Progenitor cell of endocrine pancreas (in vitro differentiated cells): ENCODE data around the gene BMS1. TPM values are rescaled to one million over a fixed set of nuclear protein-coding genes. Genes with fewer than 3 reads are reported as not detected.
A peak's percentile ranks its signal among the peaks of the same experiment; 100 is the strongest.
"Not testable (repeated sequence)": the region's sequence is repeated elsewhere in the genome, so short reads cannot be mapped to it uniquely, and the experiment has no call there.

ENCODE experiments used
- DNase-seq: peaks from one replicate; pipeline ENCODE4 v3.0.0; 2021; ENCODE audit warnings: low spot score; ENCODE audit not compliant: unreplicated experiment
- H3K27ac Mint-ChIP-seq: 2 replicates; pipeline ENCODE4 v1.8.0; 2021; ENCODE audit warnings: mild to moderate bottlenecking, moderate library complexity, mixed read lengths
- H3K27me3 Mint-ChIP-seq: 2 replicates; pipeline ENCODE4 v1.8.0; 2021; ENCODE audit warnings: mixed read lengths
- H3K36me3 Mint-ChIP-seq: 2 replicates; pipeline ENCODE4 v1.8.0; 2022; ENCODE audit warnings: mixed read lengths; ENCODE audit not compliant: insufficient read depth
- H3K4me1 Mint-ChIP-seq: 2 replicates; pipeline ENCODE4 v1.8.0; 2021; ENCODE audit warnings: low read depth, mixed read lengths
- H3K4me3 Mint-ChIP-seq: 2 replicates; pipeline ENCODE4 v1.8.0; 2021; ENCODE audit warnings: low read depth, mild to moderate bottlenecking, moderate library complexity, mixed read lengths
- H3K9me3 Mint-ChIP-seq: 2 replicates; pipeline ENCODE4 v1.8.0; 2021; ENCODE audit warnings: low read depth, mixed read lengths
- total RNA-seq: library from RNA; stranded (reverse); gene quantifications from 2 replicates; pipeline ENCODE4 v1.2.1, GENCODE V29; 2021
- TF ChIP-seq, protein P1 (sequence below): fragments of 200-600 bp; sonication (generic); IDR thresholded peaks from one replicate; pipeline ENCODE4 v1.5.0; 2021; ENCODE audit warnings: antibody characterized with exemption, mild to moderate bottlenecking; ENCODE audit not compliant: unreplicated experiment

BMS1 gene
- total RNA-seq, 1 donor from 2014 or later = 22.4 TPM

DNA sequence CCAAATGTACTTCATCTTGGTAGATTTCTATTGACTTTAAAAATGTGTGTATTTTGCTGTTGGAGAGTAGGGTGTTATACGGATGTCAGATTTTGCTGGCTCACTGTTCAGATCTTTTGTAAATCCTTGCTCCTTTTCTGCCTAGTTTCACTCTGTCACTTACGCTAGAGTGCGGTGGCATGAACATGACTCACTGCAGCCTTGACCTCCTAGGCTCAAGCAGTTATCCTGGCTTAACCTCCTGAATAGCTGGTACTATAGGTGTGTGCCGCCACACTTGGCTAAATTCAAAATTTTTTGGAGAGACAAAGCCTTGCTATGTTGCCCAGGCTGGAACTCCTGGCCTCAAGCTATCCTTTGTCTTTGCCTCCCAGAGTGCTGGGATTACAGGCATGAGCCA, 29.4 kb downstream of the BMS1 start:
- Mint-ChIP-seq H3K4me1 (no peaks in the 10 kb centered on the region), H3K27me3 (no peaks in the 10 kb centered on the region), H3K36me3 (peaks cover 46% of the 10 kb centered on the region), H3K4me3 (no peak overlapping the region), H3K27ac (no peak overlapping the region), H3K9me3 (peaks cover 10% of the 10 kb centered on the region)
- TF ChIP-seq, protein P1, sequence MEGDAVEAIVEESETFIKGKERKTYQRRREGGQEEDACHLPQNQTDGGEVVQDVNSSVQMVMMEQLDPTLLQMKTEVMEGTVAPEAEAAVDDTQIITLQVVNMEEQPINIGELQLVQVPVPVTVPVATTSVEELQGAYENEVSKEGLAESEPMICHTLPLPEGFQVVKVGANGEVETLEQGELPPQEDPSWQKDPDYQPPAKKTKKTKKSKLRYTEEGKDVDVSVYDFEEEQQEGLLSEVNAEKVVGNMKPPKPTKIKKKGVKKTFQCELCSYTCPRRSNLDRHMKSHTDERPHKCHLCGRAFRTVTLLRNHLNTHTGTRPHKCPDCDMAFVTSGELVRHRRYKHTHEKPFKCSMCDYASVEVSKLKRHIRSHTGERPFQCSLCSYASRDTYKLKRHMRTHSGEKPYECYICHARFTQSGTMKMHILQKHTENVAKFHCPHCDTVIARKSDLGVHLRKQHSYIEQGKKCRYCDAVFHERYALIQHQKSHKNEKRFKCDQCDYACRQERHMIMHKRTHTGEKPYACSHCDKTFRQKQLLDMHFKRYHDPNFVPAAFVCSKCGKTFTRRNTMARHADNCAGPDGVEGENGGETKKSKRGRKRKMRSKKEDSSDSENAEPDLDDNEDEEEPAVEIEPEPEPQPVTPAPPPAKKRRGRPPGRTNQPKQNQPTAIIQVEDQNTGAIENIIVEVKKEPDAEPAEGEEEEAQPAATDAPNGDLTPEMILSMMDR = no peak
- no peak for DNase-seq

DNA sequence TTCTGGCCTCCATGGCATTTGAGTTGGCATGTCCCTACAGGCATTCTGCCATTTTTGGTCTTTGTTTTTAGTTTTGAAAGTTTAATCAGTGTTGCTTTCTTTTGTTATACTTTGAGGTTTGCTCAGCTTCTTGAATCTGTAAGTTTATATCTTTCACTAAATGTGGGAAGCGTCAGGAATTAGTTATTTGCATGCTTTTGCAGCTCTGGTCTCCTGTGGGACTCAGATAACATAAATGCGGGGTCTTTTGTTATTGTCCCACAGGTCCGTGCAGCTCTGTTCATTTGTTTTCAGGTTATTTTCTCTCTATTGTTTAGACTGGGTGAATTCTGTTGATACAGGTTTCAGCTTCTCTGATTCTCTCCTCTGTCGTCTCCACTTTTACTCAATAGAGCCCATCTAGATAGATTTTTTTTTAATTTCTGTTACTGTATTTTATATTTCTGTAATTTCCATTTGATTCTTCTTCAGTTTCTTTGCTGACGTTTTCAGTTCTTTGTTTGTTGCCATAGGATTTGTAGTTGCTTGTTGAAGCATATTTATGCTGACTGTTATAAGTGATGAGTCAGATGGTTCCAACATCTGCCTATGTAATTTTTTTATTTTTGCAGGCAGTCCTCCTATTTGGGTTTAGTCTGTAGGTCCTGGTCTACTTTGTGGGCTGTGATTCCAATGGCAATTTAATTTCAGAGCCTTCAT, 31.5 kb downstream of the BMS1 start:
- peaks cover 53% of the 10 kb centered on the region for H3K36me3 Mint-ChIP-seq
- H3K9me3 Mint-ChIP-seq, H3K4me3 Mint-ChIP-seq, DNase-seq, H3K27me3 Mint-ChIP-seq, H3K4me1 Mint-ChIP-seq, H3K27ac Mint-ChIP-seq: not testable (repeated sequence)

DNA sequence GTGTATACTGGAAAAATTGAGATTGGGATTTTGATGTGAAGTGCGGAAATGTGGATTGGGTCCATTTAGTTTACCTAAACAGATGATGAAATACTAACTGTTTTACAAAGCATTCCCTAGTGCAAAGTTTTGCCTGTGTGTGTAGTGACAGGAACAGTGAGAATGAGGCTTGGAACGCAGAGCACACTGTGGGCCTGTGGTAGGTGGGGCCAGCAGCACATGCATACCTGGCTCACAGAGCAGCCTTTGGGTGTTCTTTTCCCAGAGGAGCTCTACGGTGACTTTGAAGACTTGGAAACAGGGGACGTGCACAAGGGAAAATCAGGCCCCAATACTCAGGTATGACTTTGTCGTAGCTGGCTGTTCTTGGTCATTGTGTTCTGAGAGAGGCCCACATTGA, 33.7 kb downstream of the BMS1 start:
- H3K9me3 Mint-ChIP-seq, DNase-seq, H3K4me3 Mint-ChIP-seq, H3K27me3 Mint-ChIP-seq, H3K4me1 Mint-ChIP-seq: not testable (repeated sequence)
- H3K27ac Mint-ChIP-seq = peak overlapping the region; percentile 71
- peaks cover 45% of the 10 kb centered on the region for H3K36me3 Mint-ChIP-seq

DNA sequence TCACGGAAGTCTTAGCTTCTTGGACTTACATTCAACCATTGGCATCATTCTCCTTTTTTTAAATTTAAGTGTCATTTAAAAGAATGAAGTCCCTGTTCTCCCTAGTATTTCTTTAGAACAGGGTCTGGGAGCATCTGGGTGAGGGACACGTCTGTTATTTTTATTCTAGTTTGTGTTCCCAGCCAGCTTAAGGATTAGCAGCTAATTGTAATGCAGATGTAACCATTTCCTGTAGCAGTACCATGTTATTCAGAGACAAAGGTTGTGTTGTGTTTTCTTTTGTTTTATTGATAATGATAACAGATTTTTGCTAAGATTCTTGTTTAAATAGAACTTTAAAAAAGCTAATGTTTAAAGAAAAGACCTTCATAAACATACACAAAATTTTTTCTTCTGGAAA, 34.3 kb downstream of the BMS1 start:
- Mint-ChIP-seq H3K4me3 (no peak overlapping the region), H3K36me3 (peaks cover 43% of the 10 kb centered on the region), H3K9me3 (peaks cover 10% of the 10 kb centered on the region), H3K4me1 (no peaks in the 10 kb centered on the region), H3K27me3 (no peaks in the 10 kb centered on the region), H3K27ac (no peak overlapping the region)
- TF ChIP-seq, protein P1 = no peak
- DNase-seq = no peak

DNA sequence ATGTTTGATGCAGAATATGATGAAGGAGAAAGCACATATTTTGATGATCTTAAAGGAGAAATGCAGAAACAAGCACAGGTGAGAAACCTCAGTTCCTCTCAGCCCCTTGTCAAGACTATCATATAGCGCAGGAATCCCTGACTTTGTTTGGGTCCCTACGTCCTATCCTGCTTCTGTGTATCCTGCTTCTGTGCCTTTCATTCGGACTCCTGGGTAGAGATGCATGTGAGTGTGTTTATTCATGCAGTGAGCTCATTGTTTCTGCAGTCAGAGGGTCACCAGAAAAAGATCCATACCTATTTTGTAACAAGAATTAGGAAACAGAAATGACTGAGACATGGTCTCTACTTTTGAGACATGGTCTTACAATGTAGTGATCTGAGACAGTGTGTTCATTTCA, 34.8 kb downstream of the BMS1 start:
- H3K27me3 Mint-ChIP-seq, DNase-seq: not testable (repeated sequence)

DNA sequence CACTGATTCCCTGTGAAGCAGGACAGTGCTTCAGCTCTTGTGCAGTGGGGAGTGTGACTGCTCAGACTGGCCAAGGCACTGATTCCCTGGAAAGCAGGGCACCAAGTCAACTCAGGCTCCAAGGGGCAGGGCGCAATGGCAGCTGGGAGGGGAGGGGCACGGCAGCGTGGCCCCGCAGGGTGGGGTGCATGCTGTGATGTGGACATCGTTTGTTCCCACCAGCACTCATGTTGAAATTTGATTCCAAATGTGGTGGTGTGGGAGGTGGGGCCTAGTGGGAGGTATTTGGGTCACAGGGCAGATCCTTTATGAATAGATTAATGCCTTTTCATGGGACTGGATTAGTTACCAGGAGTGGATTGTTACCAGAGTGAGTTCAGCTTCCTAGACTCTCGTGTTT, 44.2 kb downstream of the BMS1 start:
- not testable (repeated sequence) for H3K4me1 Mint-ChIP-seq, H3K27ac Mint-ChIP-seq, H3K9me3 Mint-ChIP-seq, DNase-seq, H3K27me3 Mint-ChIP-seq, H3K4me3 Mint-ChIP-seq
- H3K36me3 Mint-ChIP-seq = peaks cover 38% of the 10 kb centered on the region

More for the DNA sequence above, 34.8 kb downstream of the BMS1 start:
- H3K36me3 Mint-ChIP-seq = peaks cover 43% of the 10 kb centered on the region
- H3K9me3 Mint-ChIP-seq, H3K27ac Mint-ChIP-seq, H3K4me3 Mint-ChIP-seq, H3K4me1 Mint-ChIP-seq: not testable (repeated sequence)

DNA sequence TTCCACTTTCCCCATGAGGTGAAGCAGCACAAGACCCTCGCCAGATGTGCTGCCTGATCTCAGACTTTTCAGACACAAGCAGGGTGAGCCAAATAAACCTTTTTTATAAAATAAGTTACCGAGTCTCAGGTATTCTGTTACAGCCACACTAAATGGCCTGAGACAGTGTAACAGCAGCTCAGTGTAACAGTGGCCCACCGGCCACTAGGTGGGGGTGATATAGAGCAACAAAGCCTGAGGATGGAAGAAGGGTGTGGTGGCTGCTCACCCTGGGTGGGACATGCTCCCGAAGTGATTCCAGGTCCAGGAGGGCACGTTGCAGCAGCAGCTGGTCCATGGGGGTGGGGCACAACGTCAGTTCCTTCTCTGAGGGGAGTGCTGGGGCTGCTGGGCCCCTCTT, 44.6 kb downstream of the BMS1 start:
- H3K9me3 Mint-ChIP-seq = peaks cover 6% of the 10 kb centered on the region
- no peak for DNase-seq
- H3K27me3 Mint-ChIP-seq = no peaks in the 10 kb centered on the region
- no peaks in the 10 kb centered on the region for H3K4me1 Mint-ChIP-seq
- H3K27ac Mint-ChIP-seq = no peak overlapping the region
- no peak overlapping the region for H3K4me3 Mint-ChIP-seq
- TF ChIP-seq, protein P1 = peak; percentile 18
- H3K36me3 Mint-ChIP-seq = peaks cover 37% of the 10 kb centered on the region

DNA sequence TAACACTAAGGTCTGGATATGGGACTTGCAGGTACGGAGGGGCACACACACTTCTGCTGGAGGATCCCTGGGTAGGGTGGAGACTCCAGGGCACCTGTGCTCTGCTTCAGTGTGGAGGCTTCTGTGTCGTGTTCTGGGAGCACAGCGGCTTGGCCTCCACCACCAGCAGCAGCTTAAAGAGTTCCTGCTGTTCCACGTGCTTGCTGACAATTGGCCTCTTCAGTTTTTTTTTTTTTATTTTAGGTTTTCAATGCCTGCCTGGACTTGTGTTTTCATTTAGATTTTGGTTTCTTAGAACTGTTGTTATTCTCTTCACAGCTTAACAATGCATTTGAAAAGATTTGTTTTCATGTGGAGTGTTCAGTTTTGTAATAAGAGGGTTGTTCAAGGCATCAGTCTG, 45.8 kb downstream of the BMS1 start:
- H3K4me1 Mint-ChIP-seq, H3K9me3 Mint-ChIP-seq, H3K27ac Mint-ChIP-seq, DNase-seq, H3K27me3 Mint-ChIP-seq, H3K4me3 Mint-ChIP-seq: not testable (repeated sequence)
- peaks cover 26% of the 10 kb centered on the region for H3K36me3 Mint-ChIP-seq
